ENCODE results near the gene ETFB. TPM values are rescaled to one million over a fixed set of nuclear protein-coding genes. Genes with fewer than 3 reads are reported as not detected.

The ETFB gene
- total RNA-seq, 1 donor from 2014 or later, result 77.7 TPM

DNA sequence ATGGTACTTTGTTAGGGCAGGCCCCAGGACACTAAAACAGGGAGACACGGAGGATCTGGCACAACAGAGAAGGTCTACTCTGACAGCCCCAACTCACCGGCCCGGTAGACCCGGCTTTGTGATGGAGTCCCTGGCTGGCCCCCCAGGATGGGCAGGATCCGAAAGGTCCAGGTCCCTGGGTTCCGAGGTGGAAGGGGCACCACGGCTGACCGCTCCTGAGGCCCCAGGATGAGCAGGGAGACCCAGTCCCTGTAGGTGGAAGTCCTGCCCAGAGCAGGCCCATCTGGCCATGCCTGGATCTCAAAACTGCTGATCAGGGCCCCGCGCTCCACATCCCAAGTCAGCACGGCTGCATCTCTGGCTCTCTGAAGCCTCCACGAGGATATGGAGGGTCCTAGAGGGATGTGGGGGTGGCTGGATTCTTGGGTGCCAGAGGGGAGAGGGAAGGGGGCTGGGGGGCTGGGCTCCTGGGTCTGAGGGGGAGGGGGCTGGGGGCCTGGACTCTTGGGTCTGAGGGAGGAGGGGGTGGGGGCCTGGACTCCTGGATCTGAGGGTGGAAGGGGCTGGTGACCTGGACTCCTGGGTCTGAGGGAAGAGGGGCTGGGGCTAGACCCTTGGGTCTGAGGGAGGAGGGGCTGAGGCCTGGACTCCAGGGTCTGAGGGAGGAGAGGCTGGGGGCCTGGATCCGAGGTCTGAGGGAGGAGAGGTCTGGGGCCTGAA lies 28.9 kb downstream of the ETFB start:
- Mint-ChIP-seq H3K4me3 (ENCODE audit: unreplicated experiment) (no peak overlapping the region), H3K27ac (ENCODE audit: unreplicated experiment) (no peak overlapping the region), H3K9me3 (ENCODE audit: unreplicated experiment) (peaks cover 4% of the 10 kb centered on the region), H3K27me3 (ENCODE audit: unreplicated experiment) (peaks cover 11% of the 10 kb centered on the region), H3K4me1 (ENCODE audit: low read depth, unreplicated experiment) (peaks cover 3% of the 10 kb centered on the region), H3K36me3 (ENCODE audit: unreplicated experiment) (no peaks in the 10 kb centered on the region)
- TF ChIP-seq, protein P1, sequence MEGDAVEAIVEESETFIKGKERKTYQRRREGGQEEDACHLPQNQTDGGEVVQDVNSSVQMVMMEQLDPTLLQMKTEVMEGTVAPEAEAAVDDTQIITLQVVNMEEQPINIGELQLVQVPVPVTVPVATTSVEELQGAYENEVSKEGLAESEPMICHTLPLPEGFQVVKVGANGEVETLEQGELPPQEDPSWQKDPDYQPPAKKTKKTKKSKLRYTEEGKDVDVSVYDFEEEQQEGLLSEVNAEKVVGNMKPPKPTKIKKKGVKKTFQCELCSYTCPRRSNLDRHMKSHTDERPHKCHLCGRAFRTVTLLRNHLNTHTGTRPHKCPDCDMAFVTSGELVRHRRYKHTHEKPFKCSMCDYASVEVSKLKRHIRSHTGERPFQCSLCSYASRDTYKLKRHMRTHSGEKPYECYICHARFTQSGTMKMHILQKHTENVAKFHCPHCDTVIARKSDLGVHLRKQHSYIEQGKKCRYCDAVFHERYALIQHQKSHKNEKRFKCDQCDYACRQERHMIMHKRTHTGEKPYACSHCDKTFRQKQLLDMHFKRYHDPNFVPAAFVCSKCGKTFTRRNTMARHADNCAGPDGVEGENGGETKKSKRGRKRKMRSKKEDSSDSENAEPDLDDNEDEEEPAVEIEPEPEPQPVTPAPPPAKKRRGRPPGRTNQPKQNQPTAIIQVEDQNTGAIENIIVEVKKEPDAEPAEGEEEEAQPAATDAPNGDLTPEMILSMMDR (IDR thresholded peaks at IDR 0.05; ENCODE audit: partially characterized antibody, unreplicated experiment), result no peak
- DNase-seq, result no peak

DNA sequence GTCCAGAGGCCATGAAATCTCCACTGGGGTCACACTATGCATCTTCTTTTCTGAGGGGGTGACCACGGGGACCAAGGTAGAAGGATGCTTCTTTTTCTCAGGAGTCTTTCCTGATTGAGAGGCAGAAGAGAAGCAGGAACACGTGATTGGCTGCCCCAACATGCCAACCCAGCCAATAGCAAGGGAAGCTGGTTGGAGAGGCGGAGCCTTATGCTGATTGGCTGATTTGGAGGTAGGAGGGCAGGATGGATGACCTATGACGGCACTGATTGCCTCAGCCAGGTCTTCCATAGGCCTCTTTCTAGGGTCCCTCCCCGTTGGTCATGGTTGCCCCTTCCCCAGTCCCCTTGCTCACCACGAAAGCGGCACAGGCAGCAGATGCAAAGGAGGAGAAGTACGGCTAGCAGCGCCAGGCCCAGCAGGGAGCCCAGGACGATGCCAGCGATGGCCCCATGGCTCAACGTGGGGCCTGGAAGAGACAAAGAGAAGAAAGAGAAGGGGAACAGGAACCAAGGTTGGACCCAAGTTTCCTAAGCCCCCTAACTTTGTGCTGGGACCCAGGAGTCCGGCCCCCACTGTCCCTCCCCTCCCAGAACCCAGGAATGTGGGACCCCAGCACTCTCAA lies 32.2 kb downstream of the ETFB start:
- TF ChIP-seq, protein P1 (IDR thresholded peaks at IDR 0.05; ENCODE audit: partially characterized antibody, unreplicated experiment), result no peak
- Mint-ChIP-seq H3K4me3 (ENCODE audit: unreplicated experiment) (no peak overlapping the region), H3K9me3 (ENCODE audit: unreplicated experiment) (peaks cover 3% of the 10 kb centered on the region), H3K27ac (ENCODE audit: unreplicated experiment) (no peak overlapping the region), H3K36me3 (ENCODE audit: unreplicated experiment) (peaks cover 10% of the 10 kb centered on the region), H3K4me1 (ENCODE audit: low read depth, unreplicated experiment) (no peaks in the 10 kb centered on the region), H3K27me3 (ENCODE audit: unreplicated experiment) (peaks cover 7% of the 10 kb centered on the region)
- no peak for DNase-seq

DNA sequence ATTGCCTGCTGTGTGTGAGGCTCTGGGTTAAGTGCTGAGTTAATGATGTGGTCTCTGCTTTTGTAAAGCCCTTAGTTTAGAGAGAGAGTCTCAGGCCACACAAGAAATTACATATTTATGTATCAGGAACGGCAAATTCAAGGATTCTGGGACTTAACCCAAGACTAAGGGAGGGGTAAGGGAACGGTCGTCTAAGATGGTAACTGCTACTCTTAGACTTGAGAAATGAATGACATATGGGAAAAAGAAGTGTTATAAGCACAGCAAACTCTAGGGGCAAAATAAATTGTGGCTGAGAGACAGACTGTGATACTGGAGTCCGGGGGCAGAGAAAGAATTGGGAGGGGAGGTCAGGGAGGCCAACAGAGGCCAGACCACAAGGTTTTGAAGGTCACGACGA lies 34.5 kb downstream of the ETFB start:
- Mint-ChIP-seq H3K27me3 (ENCODE audit: unreplicated experiment) (peaks cover 10% of the 10 kb centered on the region), H3K36me3 (ENCODE audit: unreplicated experiment) (peaks cover 13% of the 10 kb centered on the region), H3K4me3 (ENCODE audit: unreplicated experiment) (no peak overlapping the region), H3K27ac (ENCODE audit: unreplicated experiment) (no peak overlapping the region), H3K9me3 (ENCODE audit: unreplicated experiment) (peaks cover 6% of the 10 kb centered on the region), H3K4me1 (ENCODE audit: low read depth, unreplicated experiment) (peaks cover 2% of the 10 kb centered on the region)
- TF ChIP-seq, protein P1 (IDR thresholded peaks at IDR 0.05; ENCODE audit: partially characterized antibody, unreplicated experiment), result no peak
- DNase-seq, result no peak

DNA sequence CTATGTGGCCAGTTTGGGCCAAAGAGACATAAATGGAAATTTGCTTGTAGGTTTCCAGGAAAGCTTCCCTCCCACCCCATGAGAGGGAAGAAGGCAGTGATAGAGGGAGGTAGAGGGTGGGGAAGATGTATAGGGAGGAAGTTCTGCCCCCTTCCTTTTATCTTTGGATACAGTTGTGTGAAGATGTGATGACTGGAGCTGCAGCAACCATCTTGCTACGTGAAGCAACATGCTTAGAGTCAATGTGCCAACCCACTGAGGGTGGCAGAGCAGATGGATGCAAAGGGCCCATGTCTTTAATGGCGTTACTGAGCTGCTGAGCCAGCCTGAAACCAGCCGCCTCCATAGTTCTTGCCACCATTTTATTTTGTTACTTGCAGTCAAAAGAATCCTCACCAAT lies 35.0 kb downstream of the ETFB start:
- DNase-seq, result no peak
- no peak overlapping the region for H3K4me3 Mint-ChIP-seq (ENCODE audit: unreplicated experiment)
- peaks cover 6% of the 10 kb centered on the region for H3K9me3 Mint-ChIP-seq (ENCODE audit: unreplicated experiment)
- H3K27me3 Mint-ChIP-seq (ENCODE audit: unreplicated experiment), result peaks cover 11% of the 10 kb centered on the region
- TF ChIP-seq, protein P1 (IDR thresholded peaks at IDR 0.05; ENCODE audit: partially characterized antibody, unreplicated experiment), result no peak
- H3K27ac Mint-ChIP-seq (ENCODE audit: unreplicated experiment), result no peak overlapping the region
- H3K36me3 Mint-ChIP-seq (ENCODE audit: unreplicated experiment), result peaks cover 13% of the 10 kb centered on the region
- H3K4me1 Mint-ChIP-seq (ENCODE audit: low read depth, unreplicated experiment), result peaks cover 2% of the 10 kb centered on the region

DNA sequence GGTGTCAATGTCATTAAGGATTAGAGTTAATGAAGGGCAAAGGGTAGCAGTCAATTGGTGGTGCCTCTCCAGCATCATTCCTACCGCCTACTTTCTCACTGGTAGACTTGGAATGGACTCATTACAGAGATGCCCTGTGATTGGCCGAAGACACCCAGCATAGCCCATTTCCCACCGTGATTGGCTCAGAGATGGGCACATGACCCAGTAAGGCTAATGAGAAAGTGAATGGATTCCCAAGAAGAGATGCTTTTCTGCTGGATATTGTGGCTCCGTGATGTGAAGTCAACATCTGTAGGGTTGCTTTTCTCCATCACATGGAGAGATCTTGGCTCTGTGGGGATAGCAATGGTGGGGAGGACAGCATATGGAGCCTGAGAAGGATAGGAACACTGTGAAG lies 35.8 kb downstream of the ETFB start:
- TF ChIP-seq, protein P1 (IDR thresholded peaks at IDR 0.05; ENCODE audit: partially characterized antibody, unreplicated experiment), result no peak
- Mint-ChIP-seq H3K27ac (ENCODE audit: unreplicated experiment) (peak overlapping the region; percentile 19), H3K27me3 (ENCODE audit: unreplicated experiment) (peaks cover 14% of the 10 kb centered on the region), H3K36me3 (ENCODE audit: unreplicated experiment) (peaks cover 13% of the 10 kb centered on the region), H3K9me3 (ENCODE audit: unreplicated experiment) (peaks cover 10% of the 10 kb centered on the region), H3K4me1 (ENCODE audit: low read depth, unreplicated experiment) (peaks cover 2% of the 10 kb centered on the region), H3K4me3 (ENCODE audit: unreplicated experiment) (no peak overlapping the region)
- no peak for DNase-seq

Data from glutamatergic neuron (in vitro differentiated cells).